HG03135 (cell line): ENCODE measurements around the gene AMER2.

Experiments
- ATAC-seq: cut with Tn5 transposase; IDR thresholded peaks from one replicate; pipeline ENCODE4 v1.9.1; 2021; ENCODE audit warnings: mild to moderate bottlenecking, moderate library complexity; ENCODE audit not compliant: unreplicated experiment

Gene AMER2

DNA sequence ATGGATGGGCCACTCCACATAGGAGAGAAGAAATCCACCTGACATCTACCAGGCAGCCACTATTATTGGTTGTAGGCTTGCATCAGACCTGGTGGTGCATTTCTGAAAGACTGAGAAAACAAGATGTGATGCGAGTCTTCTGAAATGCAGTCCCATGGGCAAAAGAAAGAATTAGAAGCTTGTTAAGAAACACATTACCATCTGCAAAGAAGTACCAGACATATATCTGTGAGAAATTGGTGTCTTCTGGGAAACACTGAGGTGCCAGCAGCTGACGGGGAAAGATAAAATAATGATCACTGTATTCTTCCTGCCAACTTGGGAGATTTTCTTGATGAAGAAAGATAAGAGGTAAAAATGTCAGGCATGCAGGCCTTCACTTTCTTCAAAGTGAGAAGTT lies 14.4 kb downstream of the AMER2 start:
- ATAC-seq, result no peak

DNA sequence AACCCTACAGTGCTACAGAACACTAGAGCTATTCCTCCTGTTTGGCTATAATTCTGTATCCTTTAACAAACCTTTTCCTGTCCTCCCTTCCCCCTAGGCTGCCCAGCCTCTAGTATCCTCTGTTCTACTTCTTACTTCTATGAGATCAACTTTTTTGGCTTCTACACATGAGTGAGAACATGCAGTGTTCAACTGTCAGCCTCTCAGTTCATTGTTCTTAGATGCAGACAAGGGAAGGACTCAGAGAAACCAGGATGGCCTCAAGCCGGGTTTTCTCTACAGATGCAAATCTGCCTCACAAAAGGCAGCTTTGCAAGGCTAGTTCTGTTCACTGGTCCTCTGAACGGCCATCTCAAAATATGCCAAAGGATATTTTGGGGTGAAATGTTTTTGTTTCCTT lies 18.4 kb downstream of the AMER2 start:
- no peak for ATAC-seq

DNA sequence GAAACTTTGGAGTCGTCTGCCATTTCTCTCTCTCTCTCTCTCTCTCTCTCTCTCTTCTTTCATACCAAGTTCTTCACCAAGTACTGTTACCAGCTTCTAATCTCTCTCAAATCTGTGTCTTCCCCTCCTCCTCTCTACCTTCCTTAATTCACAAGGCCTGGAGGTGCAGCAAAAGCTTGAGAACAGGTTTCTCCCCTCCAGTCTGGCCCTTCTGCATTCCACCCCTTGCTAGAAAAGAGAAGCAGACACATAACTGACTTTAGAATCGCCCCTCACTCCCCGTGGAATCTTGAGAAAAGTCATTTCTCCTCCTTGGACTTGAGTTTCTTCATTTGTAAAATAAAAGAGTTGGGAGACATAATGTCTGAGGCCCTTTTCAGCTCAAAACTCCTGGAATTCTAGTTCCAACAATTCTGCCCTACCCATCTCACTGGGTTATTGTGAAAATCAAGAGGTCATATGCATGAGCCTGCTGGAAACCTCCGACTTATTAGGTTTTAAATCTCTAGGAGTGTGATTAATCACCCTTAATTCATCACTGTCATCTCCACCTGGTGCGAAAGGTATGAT lies 20.4 kb downstream of the AMER2 start:
- ATAC-seq, result no peak

DNA sequence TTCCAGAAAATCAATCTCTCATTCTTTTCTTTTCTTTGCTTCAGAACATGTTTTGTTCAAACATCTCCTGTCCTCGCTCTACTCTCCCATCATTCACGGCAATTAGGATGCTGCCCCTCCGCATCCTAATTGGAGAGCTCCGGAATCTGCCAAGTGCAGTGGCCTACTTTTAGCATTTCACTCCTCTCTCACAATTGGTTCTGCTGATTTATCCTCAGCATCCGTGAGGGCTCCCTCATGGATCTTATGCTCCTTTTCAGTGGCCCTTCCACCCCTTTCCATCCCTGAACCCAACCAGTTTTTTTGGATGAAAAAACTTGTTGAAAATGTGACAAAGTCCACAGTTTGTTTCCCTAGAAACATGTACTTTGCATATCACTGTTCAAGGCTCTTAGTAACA lies 22.4 kb downstream of the AMER2 start:
- no peak for ATAC-seq

DNA sequence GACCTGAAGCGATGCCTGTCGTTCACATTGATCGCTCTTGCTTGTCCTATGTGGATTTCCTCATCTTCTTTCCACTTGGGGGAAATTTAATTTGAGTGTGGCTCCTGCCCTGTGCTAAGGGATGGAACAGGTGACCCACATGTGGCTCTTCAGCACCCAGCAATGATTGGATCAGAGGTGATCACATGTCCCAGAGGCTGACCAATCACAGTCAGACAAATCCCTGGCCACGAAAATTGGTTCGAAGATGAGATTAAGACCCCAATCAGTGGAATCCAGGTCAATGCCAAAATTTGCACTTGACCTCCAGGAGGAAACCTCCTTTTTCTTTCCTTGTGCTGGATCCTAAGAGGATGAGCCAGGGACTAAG lies 23.7 kb downstream of the AMER2 start:
- no peak for ATAC-seq

DNA sequence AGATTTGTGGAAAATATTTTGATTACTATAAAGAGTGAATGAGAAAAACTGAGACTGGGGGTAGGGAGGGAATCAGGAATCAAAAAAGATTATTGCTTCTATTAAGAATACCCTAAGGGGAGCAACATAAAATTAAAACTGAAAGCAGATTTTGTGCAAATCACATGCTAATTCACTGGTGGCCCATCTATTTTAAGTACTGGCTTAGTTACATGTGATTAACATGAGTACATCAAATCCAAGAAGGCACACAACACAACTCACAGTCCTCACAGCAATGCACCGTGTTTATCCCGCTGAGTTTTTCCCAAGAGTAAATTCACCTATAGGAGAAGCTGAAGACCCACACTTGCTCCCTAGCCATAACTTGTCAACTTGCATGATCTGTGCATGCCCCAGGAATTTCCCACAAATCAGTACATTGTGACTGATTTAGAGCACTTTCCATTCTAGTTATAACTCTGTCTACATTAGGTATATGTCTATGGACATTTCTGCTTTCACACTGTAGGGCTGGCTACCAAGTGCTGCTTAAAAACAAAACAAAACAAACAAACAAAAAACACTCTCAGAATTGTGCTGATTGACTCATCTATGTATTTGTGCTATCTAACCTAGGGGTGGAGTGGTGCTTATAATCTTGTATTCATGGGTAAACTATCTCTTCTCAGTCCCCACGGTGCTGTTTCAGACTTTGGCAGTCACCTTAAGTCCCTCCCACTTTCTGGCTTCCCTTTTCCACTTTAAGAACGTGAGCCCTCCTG lies 24.3 kb downstream of the AMER2 start:
- ATAC-seq, result no peak

DNA sequence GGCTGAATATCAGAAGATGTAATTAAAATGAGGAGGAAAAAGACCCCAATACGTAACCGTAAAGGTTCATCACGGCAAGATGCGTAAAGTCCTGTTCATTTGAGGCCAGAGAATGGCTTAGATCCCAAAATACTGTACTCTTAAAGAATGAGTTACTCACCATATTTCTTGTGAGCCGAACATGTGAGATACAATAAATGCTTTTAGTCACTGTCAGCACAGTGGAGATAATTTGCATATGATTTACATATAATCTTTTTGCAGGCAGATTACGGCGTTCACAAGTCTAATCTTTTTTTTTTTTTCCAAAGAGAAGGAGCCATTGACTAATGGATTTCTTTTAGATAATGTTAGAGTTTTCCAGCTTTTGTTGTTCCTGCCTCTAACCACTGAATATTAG lies 28.4 kb downstream of the AMER2 start:
- no peak for ATAC-seq

DNA sequence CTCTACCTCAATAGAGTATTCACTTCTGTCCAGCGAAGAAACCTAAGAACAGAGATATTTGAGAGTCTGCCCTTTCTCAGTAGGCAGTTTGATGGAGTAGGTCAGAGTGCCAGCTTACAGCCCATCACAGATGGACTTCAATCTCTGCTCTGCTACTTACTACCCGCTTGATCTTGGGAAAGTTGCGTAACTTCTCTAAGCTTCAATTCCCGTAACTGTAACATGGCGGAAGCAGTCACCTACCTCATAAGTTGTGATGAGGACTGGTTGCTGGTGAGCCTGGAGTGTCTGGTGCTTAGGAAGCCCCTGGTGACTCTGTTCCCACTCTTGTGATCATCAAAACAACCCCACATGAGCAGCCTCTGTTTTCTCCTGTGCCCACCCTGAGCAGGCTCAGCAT lies 31.0 kb downstream of the AMER2 start:
- ATAC-seq, result no peak

DNA sequence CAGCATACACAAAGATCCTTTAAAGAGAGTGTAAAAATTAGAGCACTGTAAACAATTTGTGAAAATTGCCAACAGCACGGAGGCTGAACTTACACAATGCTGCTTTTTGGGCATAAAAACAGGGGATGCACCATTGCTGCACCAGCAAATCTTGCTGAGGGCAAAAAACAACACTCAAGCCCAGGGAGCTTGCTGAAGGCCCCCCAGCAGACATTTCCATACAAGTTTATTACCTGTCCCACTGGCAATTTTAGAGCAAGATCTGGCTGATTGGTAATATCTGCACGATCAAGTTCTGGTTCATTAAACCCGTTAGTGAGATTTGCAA lies 34.3 kb downstream of the AMER2 start:
- no peak for ATAC-seq

DNA sequence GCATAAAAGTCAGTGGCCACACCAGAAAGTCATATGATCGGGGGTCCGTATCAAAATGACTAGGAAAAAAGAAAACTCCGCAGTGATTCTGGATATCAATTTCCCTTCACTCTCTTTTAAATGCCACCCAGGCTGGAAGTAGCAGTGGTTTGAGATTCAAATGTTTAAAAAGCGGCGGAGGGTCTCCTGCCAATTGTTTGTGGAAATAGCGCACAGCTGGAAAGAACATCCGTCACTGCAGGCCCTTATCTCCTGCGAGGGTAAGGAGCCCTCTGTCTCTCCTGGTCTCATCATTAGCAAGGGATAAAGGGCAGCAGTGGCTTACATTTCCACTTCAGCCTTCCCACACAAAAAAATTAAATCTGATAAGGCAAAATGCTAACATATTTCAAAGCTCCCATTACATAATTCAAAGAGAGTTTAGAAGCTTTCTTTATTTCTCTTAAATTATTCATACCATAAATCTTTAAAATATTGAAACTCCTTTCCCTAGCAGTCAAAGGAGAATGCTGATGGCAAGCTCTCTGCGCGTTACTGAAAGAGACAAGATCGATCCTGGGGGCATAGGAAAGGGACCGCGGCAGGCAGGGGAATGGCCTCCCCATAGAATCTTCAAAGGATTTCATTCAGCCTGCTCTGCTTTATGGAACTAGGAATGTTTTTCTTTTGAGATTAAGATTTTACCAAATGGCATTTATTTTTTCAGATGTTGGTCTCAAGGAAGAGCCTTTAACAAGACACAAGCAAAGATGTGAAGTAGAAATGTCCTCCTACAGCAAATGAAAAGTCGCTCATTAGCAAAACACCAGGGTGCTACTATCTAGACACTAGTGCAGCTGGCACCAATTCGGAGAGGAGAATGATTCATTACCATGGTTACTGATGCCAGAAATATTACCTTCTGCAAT lies 35.0 kb downstream of the AMER2 start:
- ATAC-seq, result no peak

DNA sequence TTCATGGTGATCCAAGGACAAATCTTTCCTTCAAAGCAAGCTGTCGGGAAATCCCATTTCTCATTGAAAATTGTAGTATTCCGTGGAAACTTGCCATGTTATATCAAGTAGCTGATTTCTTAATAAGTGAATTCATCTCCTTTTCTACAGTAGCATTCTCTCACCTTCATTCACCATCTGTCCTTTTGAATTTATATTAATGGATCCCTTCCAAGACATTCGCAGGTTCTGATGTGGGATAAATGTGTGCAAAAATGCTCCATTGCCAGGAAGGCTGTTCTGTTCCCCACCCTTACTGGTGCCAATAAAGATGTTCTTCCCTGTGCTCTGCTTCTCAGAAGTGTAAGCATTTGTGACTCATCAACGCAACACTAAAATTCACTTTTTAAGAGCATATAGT lies 36.2 kb downstream of the AMER2 start:
- ATAC-seq, result no peak

DNA sequence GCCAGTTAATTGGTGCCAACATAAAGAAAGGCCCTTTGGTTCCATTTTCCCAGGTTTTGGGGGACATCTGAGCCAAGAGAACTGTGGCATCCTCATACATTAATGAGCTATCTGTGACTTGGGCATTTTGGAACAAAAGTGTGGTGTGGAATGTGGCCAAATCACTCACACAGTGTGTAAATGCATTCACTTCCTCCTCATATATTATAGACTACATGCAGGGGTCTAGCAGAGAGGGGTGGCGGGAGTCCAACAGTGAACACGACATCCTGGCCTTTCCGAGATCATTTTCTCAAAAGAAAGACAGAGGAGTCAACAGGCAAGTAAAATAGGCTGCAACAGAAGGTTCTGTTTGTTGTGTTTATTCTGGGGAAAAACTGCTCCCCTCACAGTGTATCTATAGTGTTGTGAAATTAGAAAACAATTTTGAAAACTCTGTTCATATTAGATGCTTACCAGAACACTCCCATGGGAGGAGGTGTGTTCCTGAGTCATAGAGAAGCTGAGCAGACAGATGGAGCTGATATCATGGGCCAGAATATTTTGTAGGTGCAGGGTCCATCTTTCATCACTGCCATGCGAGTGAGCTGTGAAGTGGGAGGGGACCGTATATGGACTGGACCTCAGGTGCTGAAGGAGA lies 39.2 kb downstream of the AMER2 start:
- ATAC-seq, result no peak

DNA sequence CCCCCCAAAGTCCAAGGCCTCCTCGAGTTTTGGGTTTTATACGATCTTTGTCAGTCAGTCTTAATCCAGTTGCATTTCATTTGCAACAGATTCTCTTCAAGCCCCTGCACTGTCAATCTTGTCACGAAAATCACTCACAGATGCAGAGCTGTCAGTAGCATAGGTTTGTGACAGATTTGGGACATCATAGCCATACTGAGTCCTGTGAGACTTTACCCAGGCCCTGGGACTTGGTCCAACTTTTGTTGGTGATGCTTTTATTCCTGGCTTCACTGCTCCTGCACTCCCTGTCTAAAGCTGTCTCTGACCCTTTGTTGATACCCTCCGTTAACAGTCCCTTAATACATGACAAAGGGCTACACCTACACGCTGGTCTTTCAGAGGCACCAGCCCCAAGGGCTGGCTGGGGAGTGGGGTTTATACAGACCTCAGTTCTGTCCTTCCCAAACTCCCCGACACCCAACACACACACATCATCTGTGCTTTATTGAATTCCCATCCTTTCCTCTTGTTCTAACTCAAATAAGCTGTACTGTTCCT lies 40.1 kb downstream of the AMER2 start:
- no peak for ATAC-seq

DNA sequence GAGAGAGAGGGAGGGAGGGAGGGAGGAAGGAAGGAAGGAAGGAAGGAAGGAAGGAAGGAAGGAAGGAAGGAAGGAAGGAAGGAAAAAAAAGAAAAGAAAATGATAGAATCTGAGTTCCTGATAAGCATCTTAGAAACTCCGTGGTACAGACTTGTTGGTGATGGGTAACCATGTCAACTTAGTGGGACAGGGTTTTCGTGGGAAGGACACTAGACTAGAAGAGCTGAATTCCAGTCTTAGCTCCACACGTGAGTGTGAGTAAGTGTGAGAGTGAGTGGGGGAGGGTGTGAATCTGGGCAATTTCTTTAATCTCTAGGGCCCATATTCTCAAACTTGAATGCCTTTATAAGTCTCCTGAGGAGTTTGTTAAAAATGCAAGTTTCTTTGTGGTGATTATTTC lies 41.1 kb downstream of the AMER2 start:
- no peak for ATAC-seq

DNA sequence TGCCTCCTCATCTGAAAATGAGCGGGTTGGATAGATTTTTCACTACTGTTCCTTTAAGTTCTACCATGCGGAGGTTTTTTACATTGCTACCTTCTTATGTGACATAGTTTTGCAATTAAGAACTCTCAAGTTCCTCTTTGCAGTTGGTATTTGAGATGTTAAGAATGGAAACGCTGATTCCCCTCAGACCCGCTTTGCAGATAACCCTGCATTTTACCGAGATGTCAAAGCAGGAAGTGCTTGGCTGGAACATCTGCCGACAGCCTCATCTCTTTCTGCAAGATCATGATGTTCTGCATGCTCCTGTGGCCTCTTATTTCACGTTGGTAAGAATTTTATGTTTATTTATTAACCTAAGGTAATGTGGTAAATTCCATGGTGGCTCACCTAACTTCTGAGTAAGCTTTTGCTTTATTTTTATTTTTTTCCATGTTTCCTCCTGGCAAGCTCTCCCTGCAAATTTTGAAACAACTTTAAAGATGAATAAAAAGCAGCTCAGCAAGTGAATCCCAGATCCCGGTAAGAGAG lies 53.6 kb downstream of the AMER2 start:
- no peak for ATAC-seq

DNA sequence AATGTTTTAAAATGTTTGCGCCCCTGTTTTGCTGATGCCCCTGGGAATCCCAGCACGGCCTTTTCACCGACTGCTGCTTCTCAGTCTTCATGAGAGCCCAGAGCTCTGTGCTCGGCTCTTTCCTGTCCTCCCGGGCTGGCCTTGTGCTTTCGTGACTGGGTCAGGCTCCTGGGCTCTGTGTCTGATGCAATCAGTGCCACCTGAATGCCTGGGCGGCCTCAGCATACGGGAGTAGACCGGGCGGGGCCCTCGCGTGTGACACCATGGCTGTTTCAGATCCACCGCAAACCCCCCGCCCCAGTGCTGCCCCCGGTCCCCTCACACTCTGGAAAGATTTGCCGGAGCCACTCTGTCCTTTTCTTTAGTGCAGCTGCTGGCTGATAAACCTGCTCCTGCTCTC lies 54.8 kb downstream of the AMER2 start:
- no peak for ATAC-seq

DNA sequence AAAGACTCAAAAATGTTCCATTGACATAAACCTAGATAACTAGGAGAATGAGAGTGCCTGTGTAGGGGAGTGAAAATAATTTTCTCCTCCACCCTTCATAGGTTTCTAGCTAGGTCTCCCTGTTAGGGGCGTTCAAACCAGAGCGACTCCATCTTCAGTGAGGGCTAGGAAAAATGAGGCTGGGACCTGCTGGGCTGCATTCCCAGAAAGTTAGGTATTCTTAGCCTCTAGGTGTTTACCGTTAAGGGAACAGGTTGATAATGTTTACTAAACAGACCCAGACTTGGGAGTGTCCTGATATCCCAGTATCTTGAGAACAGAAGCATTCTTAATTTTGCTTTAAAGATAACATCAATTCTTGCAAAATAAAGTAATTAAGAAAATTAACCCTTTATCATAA lies 56.0 kb downstream of the AMER2 start:
- ATAC-seq, result no peak

DNA sequence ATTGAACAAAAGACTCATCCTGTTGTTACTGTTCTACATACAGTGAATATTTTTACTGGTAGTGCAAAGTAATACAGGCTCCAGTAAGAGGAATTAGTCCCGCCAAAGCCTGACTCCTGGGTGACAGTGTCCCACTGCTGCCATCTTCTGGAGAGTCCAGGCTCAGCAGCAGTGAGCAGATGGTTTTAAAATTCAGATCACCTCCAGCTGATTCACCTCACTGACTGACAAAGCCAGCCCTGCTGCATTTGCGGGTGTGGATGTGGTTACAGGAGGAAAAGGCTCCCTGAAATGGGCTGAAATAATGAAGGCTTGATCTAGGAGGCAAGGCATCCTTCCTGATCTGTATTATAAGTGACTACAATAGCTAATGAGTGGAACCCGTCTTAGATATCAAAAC lies 57.9 kb downstream of the AMER2 start:
- ATAC-seq, result no peak

DNA sequence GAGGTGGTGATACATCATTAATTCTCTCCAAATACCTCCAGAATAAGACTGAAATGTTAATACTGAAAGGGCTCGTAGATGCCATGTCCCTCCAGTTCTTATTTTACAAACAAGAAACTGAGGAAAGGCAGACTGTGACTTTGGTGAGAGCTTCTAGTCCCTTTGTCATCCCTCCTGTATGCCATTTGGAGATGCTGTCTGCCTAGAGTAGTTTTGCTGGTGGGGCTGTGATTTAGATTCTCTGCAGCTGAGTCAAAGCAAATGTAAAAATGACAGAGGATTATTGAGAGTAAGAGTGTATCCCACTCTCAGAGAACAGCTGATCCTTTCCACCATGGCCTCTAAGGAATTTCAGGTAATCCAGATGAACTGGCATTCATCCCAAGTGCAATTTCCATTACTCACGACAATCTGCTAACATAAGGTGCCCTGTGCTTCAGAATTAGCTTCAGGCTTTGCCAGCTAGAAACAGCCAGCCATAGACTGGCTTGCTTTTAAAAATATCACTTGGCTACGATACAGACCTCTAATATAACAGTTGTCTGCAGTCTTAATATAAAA lies 59.3 kb downstream of the AMER2 start:
- no peak for ATAC-seq
